HCT116 (cell line): ENCODE results near the gene UGP2. TPM values are rescaled to one million over a fixed set of nuclear protein-coding genes. Genes with fewer than 3 reads are reported as not detected.

ENCODE experiments used
- ATAC-seq: fragments of 200-7000 bp; cut with Tn5 transposase; 2 replicates; pipeline ENCODE4 v1.9.1; 2020; ENCODE audit warnings: mild to moderate bottlenecking, moderate library complexity
- BruUV-seq: library from RNA; stranded (reverse); fragments of 400-500 nt; replicated peaks from 2 replicates; lab custom pipeline; 2021; lab: Mats Ljungman, UMichigan
- CTCF ChIA-PET: fragments of 300-600 bp; sonication (Branson Sonifier 250); formaldehyde crosslinking; loops from one replicate; lab custom pipeline; 2021; ENCODE audit warnings: antibody characterized with exemption; lab: Charles Lee
- POLR2A ChIA-PET: fragments of 300-600, 350-600 bp; sonication (Branson Sonifier 250); formaldehyde crosslinking; loops from one replicate; lab custom pipeline; 2021; ENCODE audit warnings: antibody characterized with exemption; lab: Charles Lee
- RAD21 ChIA-PET, 2 experiments: fragments of 300-600 bp; sonication (Branson Sonifier 250); formaldehyde crosslinking; loops; one replicate each; lab custom pipeline; 2023; ENCODE audit warnings: low total read pairs in 2 of 2; ENCODE audit not compliant: uncharacterized antibody in 2 of 2, unreplicated experiment in 2 of 2, low non-redundant PET in 1 of 2; lab: Charles Lee
- DNase-seq: peaks from one replicate; pipeline ENCODE4 v3.0.0-alpha.2; 2010; ENCODE audit warnings: low read depth, low spot score
- H2AFZ ChIP-seq: fragments of 200-600 bp; shearing (Covaris generic), sonication (generic); 2 replicates; pipeline ENCODE4 v1.6.1; 2017; ENCODE audit warnings: low read depth, mixed run types, mixed read lengths, antibody characterized with exemption, low read length; ENCODE audit not compliant: poor library complexity, severe bottlenecking
- H3K27ac ChIP-seq: 2 replicates; pipeline ENCODE4 v1.5.1; 2012; ENCODE audit warnings: low read depth, low read length
- H3K27me3 ChIP-seq: fragments of 200-600 bp; sonication (generic); 2 replicates; pipeline ENCODE4 v1.6.1; 2016; ENCODE audit warnings: mixed run types, low read length, mixed read lengths; ENCODE audit not compliant: insufficient read depth
- H3K36me3 ChIP-seq, 2 experiments: fragments of 200-500 bp in 1 of 2; fragments of 200-600 bp in 1 of 2; sonication (Bioruptor generic) in 1 of 2; sonication (generic) in 1 of 2; 2 replicates each; pipeline versions ENCODE4 v1.5.1 to v1.6.1; 2014 to 2016; ENCODE audit warnings: low read length in 2 of 2, inconsistent platforms in 1 of 2, mixed read lengths in 1 of 2, mixed run types in 1 of 2; ENCODE audit not compliant: insufficient read depth in 2 of 2, control insufficient read depth in 1 of 2
- H3K4me1 ChIP-seq, 2 experiments: fragments of 200-600 bp in 1 of 2; sonication (generic) in 1 of 2; 2 replicates each; pipeline versions ENCODE4 v1.5.1 to v1.6.1; 2012 to 2017; ENCODE audit warnings: low read length in 2 of 2, inconsistent platforms in 1 of 2, mild to moderate bottlenecking in 1 of 2, mixed read lengths in 1 of 2, mixed run types in 1 of 2, moderate library complexity in 1 of 2; ENCODE audit not compliant: insufficient read depth in 2 of 2, control insufficient read depth in 1 of 2
- H3K4me2 ChIP-seq: fragments of 200-600 bp; sonication (generic); 2 replicates; pipeline ENCODE4 v1.6.1; 2017; ENCODE audit warnings: mixed run types, low read length, mixed read lengths
- H3K4me3 ChIP-seq, 2 experiments: fragments of 200-600 bp in 1 of 2; sonication (generic) in 1 of 2; replicated peaks in 1 of 2; 2 replicates each; pipeline ENCODE4 v1.5.1; 2011 to 2016; ENCODE audit warnings: low read length in 2 of 2, control low read depth in 1 of 2, low read depth in 1 of 2, mild to moderate bottlenecking in 1 of 2, mixed read lengths in 1 of 2, mixed run types in 1 of 2
- H3K79me2 ChIP-seq: fragments of 200-600 bp; sonication (generic); 2 replicates; pipeline ENCODE4 v1.6.1; 2017; ENCODE audit warnings: mild to moderate bottlenecking, mixed run types, low read length, moderate library complexity, mixed read lengths; ENCODE audit not compliant: insufficient read depth
- H3K9ac ChIP-seq: fragments of 200-600 bp; sonication (generic); 2 replicates; pipeline ENCODE4 v1.6.1; 2016; ENCODE audit warnings: low read length, mixed read lengths
- H3K9me2 ChIP-seq: fragments of 200-600 bp; sonication (generic), shearing (Covaris generic); 2 replicates; pipeline ENCODE4 v1.6.1; 2017; ENCODE audit warnings: mixed run types, mild to moderate bottlenecking, moderate library complexity; ENCODE audit not compliant: insufficient read depth
- H3K9me3 ChIP-seq, 2 experiments: fragments of 200-500 bp in 1 of 2; fragments of 200-600 bp in 1 of 2; sonication (Bioruptor generic) in 1 of 2; sonication (generic) in 1 of 2; 2 replicates each; pipeline ENCODE4 v1.6.1; 2014 to 2017; ENCODE audit warnings: low read length in 2 of 2, mixed read lengths in 2 of 2, inconsistent platforms in 1 of 2, low read depth in 1 of 2, mild to moderate bottlenecking in 1 of 2, mixed run types in 1 of 2, moderate library complexity in 1 of 2; ENCODE audit not compliant: control insufficient read depth in 1 of 2, insufficient read depth in 1 of 2
- H4K20me1 ChIP-seq: fragments of 200-600 bp; sonication (generic), shearing (Covaris generic); 2 replicates; pipeline ENCODE4 v1.6.1; 2017; ENCODE audit warnings: mixed run types, mild to moderate bottlenecking, moderate library complexity; ENCODE audit not compliant: insufficient read depth
- ATF3 ChIP-seq: IDR thresholded peaks from 2 replicates; pipeline ENCODE4 v1.6.1; 2012
- CTCF ChIP-seq, 3 experiments: fragments of 200-600 bp in 1 of 3; sonication (generic) in 1 of 3; IDR thresholded peaks in 2 of 3; conservative IDR thresholded peaks in 1 of 3; 2 replicates each; pipeline ENCODE4 v1.5.1; 2012 to 2017; ENCODE audit warnings: low read depth in 2 of 3, low read length in 2 of 3, antibody characterized with exemption in 1 of 3, borderline replicate concordance in 1 of 3, control low read depth in 1 of 3, mild to moderate bottlenecking in 1 of 3, mixed read lengths in 1 of 3, mixed run types in 1 of 3, moderate library complexity in 1 of 3; ENCODE audit not compliant: insufficient read depth in 1 of 3
- FOSL1 ChIP-seq: IDR thresholded peaks from 2 replicates; pipeline ENCODE4 v1.6.1; 2012; ENCODE audit warnings: low read depth
- REST ChIP-seq: IDR thresholded peaks from 2 replicates; pipeline ENCODE4 v1.6.1; 2012; ENCODE audit warnings: low read depth
- SIN3A ChIP-seq: IDR thresholded peaks from 2 replicates; pipeline ENCODE4 v1.6.1; 2012; ENCODE audit warnings: low read depth
- SP1 ChIP-seq: IDR thresholded peaks from 2 replicates; pipeline ENCODE4 v1.6.1; 2012; ENCODE audit warnings: low read depth
- YY1 ChIP-seq: IDR thresholded peaks from 2 replicates; pipeline ENCODE4 v1.6.1; 2011; ENCODE audit warnings: low read length, low read depth, moderate library complexity, mild to moderate bottlenecking; ENCODE audit not compliant: insufficient replicate concordance; ENCODE audit errors: extremely low read depth
- ZBTB33 ChIP-seq: IDR thresholded peaks from 2 replicates; pipeline ENCODE4 v1.6.1; 2011; ENCODE audit warnings: mild to moderate bottlenecking, low read length, moderate library complexity; ENCODE audit not compliant: insufficient replicate concordance; ENCODE audit errors: extremely low read depth
- ZNF274 ChIP-seq: fragments of 200-500 bp; sonication (Bioruptor generic); IDR thresholded peaks from 2 replicates; pipeline ENCODE4 v1.6.1; 2014; ENCODE audit warnings: mild to moderate bottlenecking, low read depth, low read length, inconsistent platforms
- intact Hi-C: fragments of 100-400 bp; cut with micrococcal nuclease; formaldehyde crosslinking; loops from 2 replicates; pipeline ENCODE4 v1.10.0; 2022
- total RNA-seq: library from RNA; stranded (reverse); gene quantifications from one replicate; pipeline ENCODE4 v1.2.1, GENCODE V29; 2021; ENCODE audit not compliant: unreplicated experiment

UGP2 gene
- total RNA-seq, 1 experiment from 2014 or later: 57.1 TPM

GRCh38 chr2:63876311-63876710, 34.6 kb downstream of the UGP2 start:
- Histone ChIP-seq H3K9me2 (no peaks in the 10 kb centered on the region), H4K20me1 (no peaks in the 10 kb centered on the region), H3K27me3 (no peaks in the 10 kb centered on the region)
- no peak for ATAC-seq
- POLR2A ChIA-PET: no interaction called here
- TF ChIP-seq YY1 (no peak), CTCF (IDR thresholded peaks at IDR 0.05 in 2 of 3, conservative IDR thresholded peaks at IDR 0.05 in 1 of 3; ENCODE audit: borderline replicate concordance in 1 of 3, insufficient read depth in 1 of 3, low read depth in 2 of 3, low read length in 2 of 3) (no peak), SP1 (no peak), ZNF274 (no peak), FOSL1 (no peak), ATF3 (no peak), ZBTB33 (no peak), REST (no peak), SIN3A (no peak)
- TF ChIP-seq, all 23 proteins: peak for 0
- intact Hi-C loops: no loop called here
- ChIA-PET CTCF (no interaction called here), RAD21 (no interaction called here)
- DNase-seq: no peak
- BruUV-seq: no TSS peak
- H3K27ac ChIP-seq: no peak overlapping the region
- no peaks in the 10 kb centered on the region for H3K79me2 ChIP-seq
- peaks cover 6 to 7% of the 10 kb centered on the region in 2 experiments for H3K4me1 ChIP-seq
- no peak overlapping the region for H3K4me2 ChIP-seq
- H3K4me3 ChIP-seq: no peak overlapping the region
- no peaks in the 10 kb centered on the region; a peak in 1 of 4 replicates for H3K9me3 ChIP-seq
- no peak overlapping the region for H2AFZ ChIP-seq
- H3K36me3 ChIP-seq: 0 out of 4 replicates have a peak, but pooled peaks cover 0 to 14% of the 10 kb centered on the region in 2 experiments
- H3K9ac ChIP-seq: no peak overlapping the region
